Kidney capillary endothelial cell (primary cell): Measurements from ENCODE around the gene DRAP1.
A peak's percentile ranks its signal among the peaks of the same experiment; 100 is the strongest.
"Not testable (repeated sequence)": the region's sequence is repeated elsewhere in the genome, so short reads cannot be mapped to it uniquely, and the experiment has no call there.

ENCODE experiments used
- DNase-seq: peaks from one replicate; pipeline ENCODE4 v3.0.0-alpha.2; 2018; ENCODE audit warnings: low spot score

Gene DRAP1

DNA sequence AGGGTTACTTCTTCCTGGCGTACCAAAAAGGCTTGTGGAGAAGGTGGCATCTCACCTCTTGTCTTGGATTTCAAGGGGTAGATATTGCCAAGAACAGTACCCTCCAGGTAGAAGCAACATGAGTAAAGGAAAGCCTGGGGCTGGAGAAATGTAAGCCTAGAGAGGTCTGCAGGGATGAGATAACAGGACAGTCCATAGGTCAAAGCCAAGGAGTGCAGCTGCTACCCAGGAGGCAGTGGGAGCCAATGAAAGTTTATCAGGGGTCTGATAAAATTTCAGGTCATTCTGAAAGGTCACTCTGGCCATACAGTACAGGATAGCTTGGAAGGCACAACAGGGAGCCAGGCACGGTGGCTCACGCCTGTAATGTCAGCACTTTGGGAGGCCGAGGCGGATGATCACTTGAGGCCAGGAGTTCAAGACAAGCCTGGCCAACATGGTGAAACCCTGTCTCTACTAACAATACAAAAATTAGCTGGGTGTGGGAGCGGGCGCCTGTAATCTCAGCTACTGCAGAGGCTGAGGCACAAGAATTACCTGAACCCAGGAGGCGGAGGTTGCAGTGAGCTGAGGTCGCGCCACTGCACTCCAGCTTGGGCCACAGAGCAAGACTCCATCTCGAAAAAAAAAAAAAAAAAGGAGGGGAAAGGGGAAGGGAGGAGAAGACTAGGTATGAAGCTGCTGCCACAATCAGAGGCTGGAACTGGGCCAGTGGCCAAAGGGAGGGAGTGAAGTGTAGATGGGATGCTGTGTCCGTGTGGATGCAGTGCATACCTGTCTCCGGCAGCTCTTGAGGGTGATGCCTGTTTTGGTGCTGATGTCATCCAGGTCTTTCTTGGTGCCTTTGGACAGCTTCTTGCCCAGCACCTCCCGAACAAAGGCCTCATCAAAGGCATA is 32.2 kb upstream of the DRAP1 start:
- no peak for DNase-seq

GRCh38 chr11:65887723-65888162 is 31.5 kb upstream of the DRAP1 start:
- DNase-seq: no peak

DNA sequence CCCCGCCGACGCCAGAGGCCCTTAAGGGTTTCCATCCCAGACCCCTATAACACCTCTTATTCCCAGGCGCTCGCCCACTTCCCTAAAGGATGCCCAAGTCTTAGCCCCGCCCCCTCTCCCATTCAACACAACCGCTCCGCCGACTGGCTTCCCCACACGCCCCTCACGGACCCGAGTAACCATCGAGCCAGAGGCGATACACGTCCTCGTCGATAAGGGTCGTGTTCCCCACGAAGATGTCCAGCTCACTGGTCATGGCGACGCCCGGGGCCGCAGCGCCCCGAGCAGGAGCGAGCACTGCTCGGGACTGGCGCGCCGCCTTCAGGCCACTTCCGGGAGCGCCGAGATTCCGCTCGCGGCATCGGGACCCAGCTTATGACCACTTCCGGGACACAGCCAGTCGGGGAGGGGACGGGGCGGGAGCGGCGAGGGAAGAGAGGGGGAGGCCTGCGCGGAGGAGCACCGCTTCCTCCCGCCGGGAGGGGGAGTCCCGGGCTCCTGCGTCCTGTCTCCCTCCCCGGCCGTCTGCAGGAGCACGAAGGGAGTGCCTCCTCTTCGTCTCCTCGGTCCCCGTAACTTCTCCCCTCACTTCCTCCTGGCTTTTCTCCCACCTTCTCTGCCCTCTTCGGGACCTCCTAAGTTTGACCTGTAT is 30.9 kb upstream of the DRAP1 start, which contains the start of gene FIBP:
FIBP (minus strand) TSS at position 309 of the 652 bp plus-strand sequence; CDS start at position 256, 53 bp downstream.
- DNase-seq: peak; percentile 90

DNA sequence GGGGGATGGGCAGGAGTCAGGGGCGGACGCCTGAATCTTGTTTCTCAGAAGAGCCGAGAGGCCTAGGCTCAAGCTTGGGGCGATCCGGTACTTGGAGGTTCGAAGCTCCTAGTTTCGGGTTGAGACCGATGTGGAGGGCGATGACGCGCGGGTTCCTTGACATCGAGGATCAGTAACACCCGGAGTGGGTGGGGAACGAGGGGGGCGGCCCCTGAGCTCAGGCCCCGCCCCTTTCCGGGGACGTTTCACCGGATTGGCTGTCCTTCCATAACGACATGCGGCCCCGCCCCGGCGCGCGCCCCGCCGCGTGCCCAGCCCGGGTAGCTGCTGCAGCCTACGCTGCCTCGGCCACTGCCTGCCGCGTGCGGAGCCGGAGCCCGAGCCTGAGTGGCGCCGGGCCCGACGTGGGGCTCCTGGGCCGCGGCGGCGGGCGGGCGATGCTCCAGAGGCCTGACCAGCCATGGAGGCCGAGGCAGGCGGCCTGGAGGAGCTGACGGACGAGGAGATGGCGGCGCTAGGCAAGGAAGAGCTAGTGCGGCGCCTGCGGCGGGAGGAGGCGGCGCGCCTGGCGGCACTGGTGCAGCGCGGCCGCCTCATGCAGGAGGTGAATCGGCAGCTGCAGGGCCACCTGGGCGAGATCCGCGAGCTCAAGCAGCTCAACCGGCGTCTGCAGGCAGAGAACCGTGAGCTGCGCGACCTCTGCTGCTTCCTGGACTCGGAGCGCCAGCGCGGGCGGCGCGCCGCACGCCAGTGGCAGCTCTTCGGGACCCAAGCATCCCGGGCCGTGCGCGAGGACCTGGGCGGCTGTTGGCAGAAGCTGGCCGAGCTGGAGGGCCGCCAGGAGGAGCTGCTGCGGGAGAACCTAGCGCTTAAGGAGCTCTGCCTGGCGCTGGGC is 28.7 kb upstream of the DRAP1 start, which contains the start of gene CCDC85B:
CCDC85B (plus strand) TSS at position 350 of the 895 bp plus-strand sequence; CDS start at position 461, 111 bp downstream.
- DNase-seq: peak; percentile 92

GRCh38 chr11:65891219-65892136 is 27.7 kb upstream of the DRAP1 start:
- DNase-seq: no peak

- not testable (repeated sequence) for DNase-seq
Measured at GRCh38 chr11:65892137-65892540, 27.1 kb upstream of the DRAP1 start.

- DNase-seq: no peak
Measured at GRCh38 chr11:65892661-65893317, 26.4 kb upstream of the DRAP1 start.

DNA sequence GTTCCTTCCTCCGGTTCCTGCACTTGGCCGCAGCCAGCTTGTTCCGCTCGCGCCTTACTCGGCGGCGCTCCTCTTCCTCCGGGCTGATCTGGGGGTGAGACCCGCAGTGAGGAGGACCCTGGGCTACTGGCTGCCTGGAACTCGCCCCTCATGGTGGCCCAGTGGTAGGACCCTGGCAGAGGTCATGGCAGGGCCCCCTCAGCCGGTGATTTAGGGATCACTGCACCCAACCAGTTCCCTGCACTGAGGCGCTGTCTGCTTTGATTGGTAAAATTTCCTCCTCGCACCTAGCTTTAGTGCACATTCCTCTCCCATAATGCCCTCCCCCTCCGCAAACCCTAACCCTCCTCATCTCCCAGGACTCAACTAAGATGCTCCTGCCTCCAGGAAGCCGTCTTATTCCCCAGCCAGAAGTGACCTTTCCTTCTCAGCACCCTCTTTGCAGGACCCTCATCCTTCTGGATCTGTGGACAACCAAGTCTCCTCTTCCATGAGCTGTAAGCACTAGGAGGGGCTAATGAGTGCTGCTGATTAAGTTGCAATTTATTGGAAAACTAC is 25.1 kb upstream of the DRAP1 start:
- DNase-seq: no peak

GRCh38 chr11:65895482-65895981 is 23.7 kb upstream of the DRAP1 start:
- no peak for DNase-seq

- DNase-seq: no peak
Measured at GRCh38 chr11:65896034-65896999, 22.9 kb upstream of the DRAP1 start.

GRCh38 chr11:65897020-65897471 is 22.2 kb upstream of the DRAP1 start:
- DNase-seq: no peak

- DNase-seq: no peak
Measured at GRCh38 chr11:65898656-65899355, 20.4 kb upstream of the DRAP1 start.

GRCh38 chr11:65899356-65900124 is 19.7 kb upstream of the DRAP1 start:
- DNase-seq: no peak

GRCh38 chr11:65900125-65900898 is 18.9 kb upstream of the DRAP1 start, which contains the start of gene FOSL1:
Gene FOSL1 (minus strand): TSS chr11:65900388. CDS start chr11:65900339, 49 bp downstream.
- DNase-seq: no peak

- DNase-seq: no peak
Measured at GRCh38 chr11:65900899-65901180, 18.4 kb upstream of the DRAP1 start.

GRCh38 chr11:65903068-65903481 is 16.2 kb upstream of the DRAP1 start:
- no peak for DNase-seq
